IMR-90 (cell line): ENCODE results near the gene LRG1. TPM values are rescaled to one million over a fixed set of nuclear protein-coding genes. Genes with fewer than 3 reads are reported as not detected.

Experiments used
- ATAC-seq: fragments of 200-7000 bp; cut with Tn5 transposase; 2 replicates; pipeline ENCODE4 v1.9.1; 2020; ENCODE audit warnings: low read depth, mild to moderate bottlenecking, moderate library complexity
- BruUV-seq: library from RNA; stranded (reverse); fragments of 400-500 nt; replicated peaks from 2 replicates; lab custom pipeline; 2021; lab: Mats Ljungman, UMichigan
- CTCF ChIA-PET: fragments of 300-600 bp; formaldehyde crosslinking; extraction: SDS; loops from one replicate; lab custom pipeline; 2021; ENCODE audit warnings: antibody characterized with exemption; lab: Yijun Ruan, JAX
- POLR2A ChIA-PET: fragments of 300-600 bp; sonication (Branson Sonifier 250); formaldehyde crosslinking; loops from one replicate; lab custom pipeline; 2022; ENCODE audit warnings: antibody characterized with exemption; ENCODE audit not compliant: unreplicated experiment; lab: Charles Lee
- DNase-seq: peaks from one replicate; pipeline ENCODE4 v3.0.0; 2013
- H2AFZ ChIP-seq: replicated peaks from 2 replicates; pipeline ENCODE3; 2013; ENCODE audit warnings: low read length, mild to moderate bottlenecking; ENCODE audit not compliant: poor library complexity
- H2AK5ac ChIP-seq: 2 replicates; pipeline ENCODE4 v1.6.1; 2013; ENCODE audit warnings: low read depth, low read length, inconsistent platforms
- H2AK9ac ChIP-seq: replicated peaks from 2 replicates; pipeline ENCODE3; 2013; ENCODE audit warnings: mild to moderate bottlenecking, low read depth, low read length, moderate library complexity; ENCODE audit not compliant: poor library complexity
- H2BK120ac ChIP-seq: 2 replicates; pipeline ENCODE4 v1.6.1; 2013; ENCODE audit warnings: low read depth, low read length, inconsistent platforms
- H2BK15ac ChIP-seq: 3 replicates; pipeline ENCODE4 v1.6.1; 2013; ENCODE audit warnings: low read depth, low read length, inconsistent platforms
- H2BK20ac ChIP-seq: 2 replicates; pipeline ENCODE4 v1.6.1; 2013; ENCODE audit warnings: low read depth, mild to moderate bottlenecking, inconsistent platforms, low read length, moderate library complexity
- H2BK5ac ChIP-seq: 2 replicates; pipeline ENCODE4 v1.6.1; 2013; ENCODE audit warnings: mild to moderate bottlenecking, low read depth, low read length, inconsistent platforms; ENCODE audit not compliant: poor library complexity, severe bottlenecking
- H3K14ac ChIP-seq: replicated peaks from 2 replicates; pipeline ENCODE4 v1.6.1; 2013; ENCODE audit warnings: low read depth, low read length, inconsistent platforms
- H3K18ac ChIP-seq: 2 replicates; pipeline ENCODE4 v1.6.1; 2013; ENCODE audit warnings: low read depth, low read length, control low read depth
- H3K23ac ChIP-seq: 2 replicates; pipeline ENCODE4 v1.6.1; 2013; ENCODE audit warnings: low read depth, low read length, inconsistent platforms
- H3K27ac ChIP-seq: 2 replicates; pipeline ENCODE4 v1.5.1; 2013; ENCODE audit warnings: mild to moderate bottlenecking, control low read depth, low read length; ENCODE audit not compliant: insufficient read depth
- H3K27me3 ChIP-seq: 2 replicates; pipeline ENCODE4 v1.6.1; 2013; ENCODE audit warnings: low read length; ENCODE audit not compliant: control insufficient read depth, insufficient read depth
- H3K36me3 ChIP-seq: 2 replicates; pipeline ENCODE4 v1.6.1; 2013; ENCODE audit warnings: low read length, mixed read lengths; ENCODE audit not compliant: control insufficient read depth, insufficient read depth
- H3K4ac ChIP-seq: 2 replicates; pipeline ENCODE4 v1.6.1; 2013; ENCODE audit warnings: low read depth, low read length, inconsistent platforms
- H3K4me1 ChIP-seq: 2 replicates; pipeline ENCODE4 v1.6.1; 2013; ENCODE audit warnings: low read length, mixed read lengths; ENCODE audit not compliant: control insufficient read depth, insufficient read depth
- H3K4me2 ChIP-seq: 2 replicates; pipeline ENCODE4 v1.6.1; 2013; ENCODE audit warnings: low read depth, mild to moderate bottlenecking, control low read depth, low read length, moderate library complexity
- H3K4me3 ChIP-seq: 2 replicates; pipeline ENCODE4 v1.5.1; 2013; ENCODE audit warnings: low read depth, mild to moderate bottlenecking, control low read depth, low read length, moderate library complexity; ENCODE audit not compliant: insufficient read depth
- H3K56ac ChIP-seq: 2 replicates; pipeline ENCODE4 v1.6.1; 2013; ENCODE audit warnings: low read length, inconsistent platforms; ENCODE audit not compliant: insufficient read depth; ENCODE audit errors: extremely low read depth
- H3K79me1 ChIP-seq, 2 experiments: 2 replicates each; pipeline ENCODE4 v1.6.1; 2013; ENCODE audit warnings: low read length in 2 of 2, inconsistent platforms in 1 of 2, low read depth in 1 of 2
- H3K9ac ChIP-seq: 2 replicates; pipeline ENCODE4 v1.6.1; 2013; ENCODE audit warnings: low read depth, low read length, control low read depth
- H3K9me1 ChIP-seq: 2 replicates; pipeline ENCODE4 v1.6.1; 2013; ENCODE audit warnings: low read length, inconsistent platforms; ENCODE audit not compliant: insufficient read depth
- H3K9me3 ChIP-seq: 2 replicates; pipeline ENCODE4 v1.6.1; 2013; ENCODE audit warnings: low read length; ENCODE audit not compliant: control insufficient read depth, insufficient read depth
- H4K20me1 ChIP-seq: 2 replicates; pipeline ENCODE4 v1.6.1; 2013; ENCODE audit warnings: low read length, inconsistent platforms; ENCODE audit not compliant: insufficient read depth
- H4K5ac ChIP-seq: 2 replicates; pipeline ENCODE4 v1.6.1; 2013; ENCODE audit warnings: mild to moderate bottlenecking, low read depth, low read length, control low read depth
- H4K8ac ChIP-seq, 2 experiments: 2 replicates each; pipeline ENCODE4 v1.6.1; 2013; ENCODE audit warnings: low read depth in 2 of 2, low read length in 2 of 2, control low read depth in 1 of 2, inconsistent platforms in 1 of 2
- H4K91ac ChIP-seq: 2 replicates; pipeline ENCODE4 v1.6.1; 2013; ENCODE audit warnings: low read depth, low read length, inconsistent platforms; ENCODE audit not compliant: insufficient read depth
- CTCF ChIP-seq: conservative IDR thresholded peaks from 2 replicates; pipeline ENCODE4 v1.5.1; 2012; ENCODE audit warnings: mild to moderate bottlenecking, low read depth, low read length, improper control_type of control experiment
- FOS ChIP-seq: fragments of 150-350 bp; IDR thresholded peaks from 2 replicates; pipeline ENCODE4 v1.6.1; 2016; ENCODE audit warnings: low read depth, low read length
- MAZ ChIP-seq: IDR thresholded peaks from 2 replicates; pipeline ENCODE4 v1.6.1; 2012; ENCODE audit warnings: low read depth, mild to moderate bottlenecking, low read length, improper control_type of control experiment, moderate library complexity, borderline replicate concordance
- NFE2L2 ChIP-seq: fragments of 150-350 bp; IDR thresholded peaks from 2 replicates; pipeline ENCODE4 v1.6.1; 2016; ENCODE audit warnings: low read depth, mild to moderate bottlenecking, low read length
- POLR2A ChIP-seq: IDR thresholded peaks from 2 replicates; pipeline ENCODE4 v1.6.1; 2012; ENCODE audit warnings: mild to moderate bottlenecking, low read depth, low read length
- RFX5 ChIP-seq: IDR thresholded peaks from 2 replicates; pipeline ENCODE4 v1.8.0; 2012; ENCODE audit warnings: low read depth, mild to moderate bottlenecking, low read length, moderate library complexity
- USF2 ChIP-seq: fragments of 150-350 bp; IDR thresholded peaks from 2 replicates; pipeline ENCODE4 v1.6.1; 2017; ENCODE audit warnings: mild to moderate bottlenecking, antibody characterized with exemption, low read length, low read depth
- WGBS, 2 experiments: methylation state at CpG; one replicate each; pipeline versions ENCODE4 v1.1.5 to v1.1.7; 2013; ENCODE audit warnings: missing lambda C conversion rate in 2 of 2; ENCODE audit not compliant: insufficient read length in 1 of 2; ENCODE audit errors: extremely low coverage in 2 of 2; 5-methylcytosine and 5-hydroxymethylcytosine counted together
- dilution Hi-C: fragments of 300-500 bp; cut with HindIII; formaldehyde crosslinking; loops from one replicate; pipeline ENCODE4 v1.14.3; 2018; ENCODE audit warnings: low sequenced_read_pairs; ENCODE audit not compliant: unreplicated experiment
- in situ Hi-C: fragments of 300-500 bp; cut with MboI; formaldehyde crosslinking; loops from 3 replicates; pipeline ENCODE4 v1.14.3; 2019; ENCODE audit warnings: low sequenced_read_pairs, inconsistent platforms, mixed read lengths
- intact Hi-C: fragments of 100-400 bp; cut with micrococcal nuclease; formaldehyde crosslinking; loops from 2 replicates; pipeline ENCODE4 v1.10.0; 2022
- polyA plus RNA-seq, 3 experiments: library from polyadenylated mRNA; depleted of rRNA; stranded (reverse); fragments of >200 nt; gene quantifications; 2 replicates each; pipeline ENCODE4 v1.2.3, GENCODE V29; 2012; ENCODE audit warnings: low replicate concordance in 1 of 3
- total RNA-seq: library from RNA; depleted of rRNA; stranded (reverse); fragments of >200 nt; gene quantifications from 2 replicates; pipeline ENCODE4 v1.2.3, GENCODE V29; 2012

The LRG1 gene
- total and polyA plus RNA-seq, 2 of the 4 experiments (the other 2 are of a cell fraction) = not detected

GRCh38 chr19:4494691-4495064 lies 45.2 kb downstream of the LRG1 start:
- intact Hi-C loops (no loop called here), dilution Hi-C loops (no loop called here), in situ Hi-C loops (no loop called here)
- Histone ChIP-seq H3K27ac (no peak overlapping the region), H3K23ac (no peak overlapping the region), H3K56ac (no peak overlapping the region), H3K4me3 (no peak overlapping the region), H2AK9ac (no peak overlapping the region), H2BK120ac (no peak overlapping the region), H3K4ac (no peak overlapping the region), H2BK20ac (no peak overlapping the region), H4K20me1 (peaks cover 14% of the 10 kb centered on the region; the same call in 1 of the 2 replicates), H2BK15ac (no peak overlapping the region), H3K79me1 (peaks cover 7 to 20% of the 10 kb centered on the region in 2 experiments), H4K5ac (no peak overlapping the region), H3K14ac (no peak overlapping the region), H3K27me3 (no peaks in the 10 kb centered on the region), H3K36me3 (peaks cover 76% of the 10 kb centered on the region), H3K9ac (no peak overlapping the region), H3K18ac (no peak overlapping the region), H4K91ac (no peak overlapping the region), H2AK5ac (no peak overlapping the region), H3K4me1 (no peaks in the 10 kb centered on the region), H3K9me3 (no peaks in the 10 kb centered on the region), H3K9me1 (peaks cover 13% of the 10 kb centered on the region), H4K8ac (no peak overlapping the region), H2BK5ac (no peak overlapping the region), H3K4me2 (no peak overlapping the region), H2AFZ (no peak overlapping the region)
- BruUV-seq = no TSS peak
- ATAC-seq (no peak), DNase-seq (no peak)
- ChIA-PET CTCF (no interaction called here), POLR2A (no interaction called here)
- TF ChIP-seq USF2 (no peak), RFX5 (no peak), MAZ (no peak), POLR2A (no peak), NFE2L2 (no peak), CTCF (no peak), FOS (no peak)
- 97% methylated on average over 5 of the region's 8 CpGs; no CpG with 5 or more reads in 1 of the 2 experiments for WGBS, 2 experiments
